ENCODE data around the gene RFTN1.

Gene RFTN1

GRCh38 chr3:16279010-16279801, 234.3 kb downstream of the RFTN1 start:
- no peak for DNase-seq (ENCODE audit: low read depth in 3 of 3)

GRCh38 chr3:16277471-16277870, 236.0 kb downstream of the RFTN1 start:
- no peak for DNase-seq (ENCODE audit: low read depth in 3 of 3)

- DNase-seq (ENCODE audit: low read depth in 3 of 3) = no peak
These were observed 239.6 kb downstream of the RFTN1 start for GRCh38 chr3:16273867-16274266.

GRCh38 chr3:16272588-16272987, 240.9 kb downstream of the RFTN1 start:
- DNase-seq (ENCODE audit: low read depth in 3 of 3) = no peak

GRCh38 chr3:16270855-16271254, 242.6 kb downstream of the RFTN1 start:
- DNase-seq (ENCODE audit: low read depth in 3 of 3) = no peak

- no peak for DNase-seq (ENCODE audit: low read depth in 3 of 3)
These were observed 246.8 kb downstream of the RFTN1 start for GRCh38 chr3:16266714-16267113.
